GM18511 (cell line): ENCODE results near the gene TSPAN15.

Source experiments
- ATAC-seq: cut with Tn5 transposase; IDR thresholded peaks from one replicate; pipeline ENCODE4 v1.9.1; 2021; ENCODE audit warnings: mild to moderate bottlenecking, moderate library complexity; ENCODE audit not compliant: unreplicated experiment

The TSPAN15 gene

DNA sequence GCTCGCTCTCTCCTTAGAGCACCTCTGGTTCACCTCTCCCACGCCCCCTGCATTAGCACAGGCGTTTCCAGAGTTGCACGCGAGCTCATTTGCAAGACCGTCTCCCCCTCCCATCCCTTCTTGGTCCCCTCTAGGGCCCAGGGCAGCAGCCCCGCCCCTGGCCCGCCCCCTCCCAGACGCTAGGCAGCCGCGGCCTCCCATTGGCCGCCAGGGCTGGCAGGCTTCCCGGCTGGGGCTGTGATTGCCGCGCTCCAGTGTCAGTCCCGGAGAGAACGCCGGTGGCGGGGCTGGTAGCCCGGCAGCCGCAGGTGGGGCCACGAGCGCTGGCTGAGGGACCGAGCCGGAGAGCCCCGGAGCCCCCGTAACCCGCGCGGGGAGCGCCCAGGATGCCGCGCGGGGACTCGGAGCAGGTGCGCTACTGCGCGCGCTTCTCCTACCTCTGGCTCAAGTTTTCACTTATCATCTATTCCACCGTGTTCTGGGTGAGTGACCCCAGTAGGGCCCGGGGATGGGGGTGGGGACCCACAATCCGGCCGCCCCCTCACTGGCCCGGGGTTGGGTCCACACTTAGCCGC lies at the start of gene TSPAN15:
TSPAN15 (plus strand) TSS at position 257 of the 575 bp plus-strand sequence; CDS start at position 387, 130 bp downstream.
- peak; percentile 86 for ATAC-seq

- ATAC-seq = no peak
Measured at GRCh38 chr10:69402386-69402785, 48.9 kb upstream of the TSPAN15 start.

DNA sequence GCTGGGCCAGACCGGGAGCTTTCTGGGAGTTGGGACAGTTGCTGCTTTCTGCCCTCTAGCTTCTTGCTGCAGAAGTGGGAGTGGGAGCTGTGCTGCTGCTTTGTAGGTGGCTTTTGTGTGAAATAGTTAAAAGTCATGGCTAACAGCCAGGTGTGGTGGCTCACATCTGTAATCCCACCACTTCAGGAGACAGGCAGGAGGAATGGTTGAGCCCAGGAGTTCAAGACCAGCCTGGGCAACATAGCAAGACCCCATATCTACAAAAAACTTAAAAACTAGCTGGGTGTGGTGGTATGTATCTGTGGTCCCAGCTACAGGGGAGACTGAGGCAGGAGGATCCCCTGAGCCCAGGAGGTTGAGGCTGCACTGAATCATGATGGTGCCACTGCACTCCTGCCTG lies 48.2 kb upstream of the TSPAN15 start:
- no peak for ATAC-seq

DNA sequence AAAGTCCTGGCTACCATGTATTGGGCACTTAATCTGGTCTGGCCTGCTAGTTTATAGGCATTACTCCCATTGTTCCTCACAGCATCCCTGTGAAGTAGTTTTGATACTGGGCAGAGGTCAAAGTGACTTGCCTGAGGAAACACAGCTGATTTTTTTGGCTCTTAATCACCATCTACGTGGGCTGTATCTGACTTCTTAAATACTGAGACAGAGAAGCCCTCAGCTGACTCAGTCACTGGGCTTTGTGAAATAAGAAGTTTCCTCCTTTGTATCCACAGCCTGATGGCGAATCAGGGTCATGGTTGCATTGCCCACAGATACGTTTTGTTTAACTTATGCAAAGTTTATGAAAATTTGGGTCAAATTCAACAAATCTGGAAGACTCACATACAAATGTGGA lies 47.7 kb upstream of the TSPAN15 start:
- no peak for ATAC-seq

GRCh38 chr10:69404786-69405185 lies 46.5 kb upstream of the TSPAN15 start:
- ATAC-seq = no peak

- no peak for ATAC-seq
Measured at GRCh38 chr10:69405221-69405620, 46.0 kb upstream of the TSPAN15 start.

- no peak for ATAC-seq
Measured at GRCh38 chr10:69406302-69406811, 44.9 kb upstream of the TSPAN15 start.

GRCh38 chr10:69406816-69407580 lies 44.3 kb upstream of the TSPAN15 start:
- ATAC-seq = no peak

DNA sequence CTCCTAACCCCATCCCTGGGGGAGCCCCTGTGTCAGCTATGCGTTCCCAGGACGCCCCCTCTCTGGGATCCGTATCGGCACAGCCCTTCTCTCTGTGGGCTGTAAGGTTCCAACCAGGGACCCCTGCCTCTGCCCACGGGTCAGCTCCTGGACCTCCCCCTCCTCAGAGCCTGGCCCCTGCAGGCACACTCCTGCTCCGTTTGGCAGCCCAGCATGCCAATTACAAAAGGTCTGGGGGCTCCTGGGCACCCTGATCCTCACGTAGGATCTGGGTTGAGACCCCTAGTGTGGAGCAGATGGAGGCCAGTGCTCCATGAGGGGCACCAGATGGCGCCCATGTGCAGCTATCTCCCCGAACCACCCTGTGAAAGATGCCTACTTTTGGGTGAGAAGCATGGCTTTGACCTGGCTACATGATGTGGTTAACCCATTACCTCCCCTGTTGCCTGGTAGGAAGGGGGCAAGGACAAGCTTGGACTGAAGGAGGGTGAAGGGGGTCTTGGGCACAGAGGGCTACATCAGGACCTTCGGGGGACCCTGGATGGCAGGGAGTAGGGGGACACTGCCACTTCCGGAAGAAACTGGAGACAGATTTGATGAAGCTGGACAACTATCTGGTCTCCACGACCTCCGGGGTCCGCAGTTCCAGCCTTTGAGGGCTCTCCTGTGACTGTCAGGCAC lies 43.5 kb upstream of the TSPAN15 start:
- no peak for ATAC-seq

DNA sequence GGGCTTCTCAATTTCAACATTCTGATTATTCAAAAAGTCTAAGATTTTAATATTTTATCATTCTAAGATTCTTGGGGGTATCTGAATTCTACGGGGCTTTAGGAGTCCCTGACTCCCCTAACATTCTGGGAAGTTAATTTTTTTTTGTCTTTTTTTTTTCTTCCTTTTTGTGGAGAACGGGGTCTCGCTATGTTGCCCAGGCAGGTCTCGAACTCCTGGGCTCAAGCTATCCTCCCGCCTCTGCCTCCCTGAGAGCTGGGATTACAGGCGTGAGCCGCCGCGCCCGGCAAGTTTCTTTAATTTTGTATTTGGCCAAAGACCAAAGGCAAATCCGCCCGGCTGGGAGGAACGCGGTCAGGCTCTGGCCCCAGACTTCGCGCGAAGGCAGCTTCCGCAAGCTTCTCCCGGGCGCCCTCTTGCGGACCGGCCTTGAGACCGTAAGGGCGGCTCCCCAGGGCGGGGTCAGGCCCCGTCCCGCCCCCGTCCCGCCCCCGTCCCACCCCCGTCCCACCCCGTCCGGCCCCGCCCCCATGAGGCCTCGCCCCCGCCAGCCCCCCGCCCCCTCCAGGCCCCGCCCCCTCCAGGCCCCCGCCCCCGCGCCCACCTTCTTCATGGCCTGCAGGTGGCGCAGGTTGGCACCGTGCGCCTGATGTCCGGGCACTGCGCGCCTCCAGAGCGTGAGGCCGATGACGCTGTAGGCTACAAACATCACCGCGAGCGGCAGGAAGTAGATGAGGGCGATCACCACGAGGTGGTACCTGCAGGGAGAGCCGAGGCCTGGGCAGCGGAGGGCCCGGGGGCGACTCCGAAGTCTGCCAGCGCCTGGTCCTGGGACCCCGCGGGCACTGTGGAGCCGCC lies 42.7 kb upstream of the TSPAN15 start:
- ATAC-seq = peak; percentile 81

- ATAC-seq = no peak
Measured at GRCh38 chr10:69409176-69409495, 42.1 kb upstream of the TSPAN15 start.

DNA sequence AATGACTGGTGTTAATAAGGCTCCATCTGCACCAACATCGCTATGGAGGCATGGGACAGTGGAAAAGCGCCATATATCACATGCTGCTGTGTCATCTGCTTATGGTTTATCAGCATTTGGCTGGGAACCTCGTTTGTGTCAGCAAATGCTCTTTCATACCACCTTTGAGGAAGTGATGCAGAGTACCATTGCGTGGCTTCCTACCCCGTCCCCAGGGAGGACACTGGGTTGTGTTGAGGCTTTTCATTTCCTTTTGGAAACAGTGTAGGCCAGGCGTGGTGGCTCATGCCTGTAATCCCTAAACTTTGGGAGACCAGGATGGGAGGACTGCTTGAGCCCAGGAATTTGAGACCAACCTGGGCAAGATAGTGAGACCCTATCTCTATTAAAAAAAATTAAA lies 41.3 kb upstream of the TSPAN15 start:
- ATAC-seq = peak; percentile 34

DNA sequence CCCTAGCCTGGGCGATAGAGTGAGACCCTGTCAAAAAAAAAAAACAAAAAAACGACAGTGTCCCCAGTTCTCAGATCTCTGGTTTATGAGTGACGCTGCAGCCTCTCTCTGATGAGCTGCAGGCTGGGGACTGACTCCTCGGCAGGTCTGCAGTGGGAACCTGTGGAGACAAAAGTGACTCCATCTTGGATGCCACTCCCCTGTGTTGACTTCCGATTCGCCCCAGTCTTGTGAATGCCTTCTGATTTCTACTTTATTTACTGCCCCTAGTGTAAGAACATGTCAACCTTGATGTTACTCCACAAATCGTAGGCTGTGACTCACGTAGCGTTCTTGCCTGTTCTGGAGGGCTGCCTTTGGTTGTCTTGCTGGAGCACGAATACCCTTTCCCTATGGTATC lies 40.8 kb upstream of the TSPAN15 start:
- ATAC-seq = no peak

GRCh38 chr10:69411476-69411875 lies 39.8 kb upstream of the TSPAN15 start:
- no peak for ATAC-seq

- ATAC-seq = no peak
Measured at GRCh38 chr10:69412232-69412790, 39.0 kb upstream of the TSPAN15 start.

DNA sequence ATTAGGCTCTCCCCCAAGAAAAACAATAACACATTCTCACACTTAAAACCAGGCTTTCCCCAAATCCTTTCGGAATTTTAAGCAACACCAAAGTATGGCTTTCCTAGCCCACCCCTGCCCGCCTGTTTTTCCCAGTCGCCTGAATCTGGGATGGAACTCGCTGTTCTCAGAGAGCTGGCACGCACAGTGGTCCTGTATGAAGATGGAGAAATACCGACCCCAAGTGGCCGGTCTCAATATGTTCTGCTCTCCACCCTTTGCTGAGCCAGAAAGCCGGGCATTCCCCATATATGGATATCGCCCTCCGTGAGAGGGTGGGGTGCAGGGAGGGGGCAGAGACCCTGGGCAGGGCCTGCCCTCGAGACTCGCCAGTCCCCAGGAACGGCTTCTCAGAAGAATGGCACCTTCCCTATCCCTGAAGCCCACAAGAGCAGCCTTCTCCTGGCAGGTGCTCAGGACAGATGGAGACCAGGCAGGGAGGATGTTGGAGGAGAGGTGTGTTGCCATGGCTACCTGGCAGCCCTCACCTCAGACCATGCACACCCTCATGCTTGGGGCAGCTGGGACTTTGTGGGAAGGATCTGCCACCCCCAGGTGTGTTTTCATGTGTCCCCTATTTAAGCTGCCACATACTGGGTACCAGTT lies 37.9 kb upstream of the TSPAN15 start:
- ATAC-seq = no peak

- ATAC-seq = no peak
Measured at GRCh38 chr10:69414036-69415018, 36.9 kb upstream of the TSPAN15 start.

DNA sequence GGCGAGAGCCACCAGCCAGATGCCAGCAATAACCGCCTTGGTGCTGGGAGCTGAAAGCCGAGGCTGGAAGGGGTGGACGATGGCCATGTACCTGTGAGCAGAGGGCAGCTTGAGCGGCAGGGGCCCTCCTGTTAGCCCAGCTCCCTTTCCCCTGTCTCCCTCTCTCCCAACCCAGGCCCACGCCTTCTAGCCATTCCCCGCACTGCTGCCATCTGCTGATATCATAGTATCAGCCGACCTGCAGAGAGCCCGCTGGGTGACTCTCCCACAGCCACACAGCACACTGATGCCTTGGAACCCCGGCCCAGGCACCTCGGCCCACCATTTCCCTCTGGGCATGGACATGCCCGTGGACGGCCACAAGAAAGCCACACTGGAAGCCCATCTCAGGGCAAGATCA lies 36.2 kb upstream of the TSPAN15 start:
- ATAC-seq = no peak

GRCh38 chr10:69415951-69416350 lies 35.3 kb upstream of the TSPAN15 start:
- no peak for ATAC-seq
